B cell (primary cell): ENCODE measurements around the gene MT1B. TPM values are rescaled to one million over a fixed set of nuclear protein-coding genes. Genes with fewer than 3 reads are reported as not detected.

Source experiments
- ATAC-seq: fragments of 200-7000 bp; cut with Tn5 transposase; one replicate; pipeline ENCODE4 v1.10.0; 2021; ENCODE audit warnings: low read depth, mild to moderate bottlenecking, moderate number of reproducible peaks, moderate library complexity
- CTCF ChIA-PET: fragments of 350-600 bp; sonication (Branson Sonifier 250); formaldehyde crosslinking; loops from one replicate; lab custom pipeline; 2021; ENCODE audit warnings: antibody characterized with exemption, inconsistent platforms; lab: Charles Lee
- POLR2A ChIA-PET: fragments of 350-600 bp; sonication (Branson Sonifier 250); formaldehyde crosslinking; loops from one replicate; lab custom pipeline; 2021; ENCODE audit warnings: antibody characterized with exemption; lab: Charles Lee
- DNase-seq: peaks from one replicate; pipeline ENCODE4 v3.0.0; 2013
- H2AFZ ChIP-seq: 2 replicates; pipeline ENCODE4 v1.6.1; 2012; ENCODE audit warnings: mild to moderate bottlenecking, low read depth, low read length; ENCODE audit not compliant: insufficient read depth, poor library complexity, severe bottlenecking
- H3K27ac ChIP-seq, 2 donors: 1 replicate in 1 of 2; 2 replicates in 1 of 2; pipeline ENCODE4 v1.5.1; 2012 to 2013; ENCODE audit warnings: low read length in 2 of 2, mild to moderate bottlenecking in 2 of 2, moderate library complexity in 1 of 2
- H3K27me3 ChIP-seq, 4 experiments: fragments of 200-600 bp in 1 of 4; sonication (generic) in 1 of 4; replicated peaks in 1 of 4; 1 replicate in 2 of 4; 2 replicates in 2 of 4; pipeline versions ENCODE4 v1.6.1 to v1.7.0; 2013 to 2016; ENCODE audit warnings: low read length in 3 of 4, mild to moderate bottlenecking in 2 of 4, mixed read lengths in 1 of 4, moderate library complexity in 1 of 4; ENCODE audit not compliant: insufficient read depth in 4 of 4, control insufficient read depth in 3 of 4; ENCODE audit errors: control extremely low read depth in 1 of 4
- H3K36me3 ChIP-seq, 2 experiments: replicated peaks in 1 of 2; 1 replicate in 1 of 2; 2 replicates in 1 of 2; pipeline versions ENCODE4 v1.6.1 to v1.7.1; 2013; ENCODE audit warnings: low read length in 1 of 2; ENCODE audit not compliant: insufficient read depth in 2 of 2, control insufficient read depth in 1 of 2; ENCODE audit errors: control extremely low read depth in 1 of 2, extremely low read depth in 1 of 2
- H3K4me1 ChIP-seq, 2 donors: fragments of 200-600 bp in 1 of 2; sonication (generic) in 1 of 2; 1 replicate in 1 of 2; 2 replicates in 1 of 2; pipeline versions ENCODE4 v1.5.1 to v1.6.1; 2013 to 2017; ENCODE audit warnings: low read length in 2 of 2; ENCODE audit not compliant: control insufficient read depth in 2 of 2, insufficient read depth in 2 of 2
- H3K4me2 ChIP-seq: replicated peaks from 2 replicates; pipeline ENCODE3; 2012; ENCODE audit warnings: mild to moderate bottlenecking, low read depth, low read length; ENCODE audit not compliant: poor library complexity, severe bottlenecking
- H3K4me3 ChIP-seq, 5 experiments: fragments of 200-600 bp in 1 of 5; sonication (generic) in 1 of 5; 1 replicate in 3 of 5; 2 replicates in 2 of 5; pipeline versions ENCODE4 v1.5.1 to v1.7.0; 2011 to 2016; ENCODE audit warnings: low read length in 4 of 5, mild to moderate bottlenecking in 4 of 5, low read depth in 2 of 5, control low read depth in 1 of 5, moderate library complexity in 1 of 5; ENCODE audit not compliant: insufficient read depth in 1 of 5; ENCODE audit errors: control extremely low read depth in 1 of 5, extremely low read depth in 1 of 5
- H3K79me2 ChIP-seq: fragments of 200-600 bp; sonication (generic); one replicate; pipeline ENCODE4 v1.6.0; 2016; ENCODE audit warnings: low read length; ENCODE audit not compliant: control insufficient read depth, insufficient read depth
- H3K9ac ChIP-seq: fragments of 200-600 bp; sonication (generic); 2 replicates; pipeline ENCODE4 v1.6.1; 2017; ENCODE audit warnings: mild to moderate bottlenecking, low read length, moderate library complexity
- H3K9me3 ChIP-seq, 3 donors: one replicate each; pipeline versions ENCODE4 v1.6.1 to v1.7.1; 2013; ENCODE audit warnings: low read length in 2 of 3; ENCODE audit not compliant: control insufficient read depth in 2 of 3, insufficient read depth in 1 of 3; ENCODE audit errors: control extremely low read depth in 1 of 3
- H4K20me1 ChIP-seq: 2 replicates; pipeline ENCODE4 v1.6.0; 2012; ENCODE audit warnings: mild to moderate bottlenecking, low read length; ENCODE audit not compliant: insufficient read depth, control insufficient read depth, poor library complexity, severe bottlenecking
- H3K27ac Mint-ChIP-seq: one replicate; pipeline ENCODE4 v1.8.0; 2021; ENCODE audit warnings: mixed read lengths
- H3K27me3 Mint-ChIP-seq: one replicate; pipeline ENCODE4 v1.8.0; 2021; ENCODE audit warnings: mixed read lengths
- H3K4me1 Mint-ChIP-seq: one replicate; pipeline ENCODE4 v1.8.0; 2021; ENCODE audit warnings: mixed read lengths
- H3K4me3 Mint-ChIP-seq: one replicate; pipeline ENCODE4 v1.8.0; 2021; ENCODE audit warnings: mixed read lengths
- H3K9me3 Mint-ChIP-seq: one replicate; pipeline ENCODE4 v1.8.0; 2022; ENCODE audit warnings: mixed read lengths; ENCODE audit not compliant: insufficient read depth
- EZH2 ChIP-seq: IDR thresholded peaks from 2 replicates; pipeline ENCODE4 v1.6.1; 2012; ENCODE audit warnings: borderline replicate concordance, low read depth, mild to moderate bottlenecking, moderate library complexity, low read length; ENCODE audit not compliant: insufficient read depth, poor library complexity, severe bottlenecking
- WGBS: methylation state at CpG from one replicate; pipeline ENCODE4 v1.1.5; 2013; ENCODE audit warnings: missing lambda C conversion rate; ENCODE audit not compliant: insufficient coverage; 5-methylcytosine and 5-hydroxymethylcytosine counted together
- intact Hi-C: fragments of 100-400 bp; cut with micrococcal nuclease; formaldehyde crosslinking; loops from one replicate; pipeline ENCODE4 v1.10.0; 2022
- polyA plus RNA-seq: library from polyadenylated mRNA; depleted of rRNA; stranded (reverse); fragments of >200 nt; gene quantifications from 2 replicates; pipeline ENCODE4 v1.2.3, GENCODE V29; 2012
- total RNA-seq, 2 donors: library from RNA; stranded (reverse); fragments of 120-200 nt in 1 of 2; gene quantifications; 1 replicate in 1 of 2; 2 replicates in 1 of 2; pipeline versions ENCODE4 v1.2.3 to v1.2.4, GENCODE V29; 2013 to 2022
- TF ChIP-seq, protein P1 (sequence below): fragments of 200-600 bp; IDR thresholded peaks from one replicate; pipeline ENCODE4 v1.8.0; 2022; ENCODE audit warnings: antibody characterized with exemption, mild to moderate bottlenecking

The MT1B gene
- total and polyA plus RNA-seq, 2 donors (not counting 1 experiment from before 2014, with no cell fraction given): not detected

DNA sequence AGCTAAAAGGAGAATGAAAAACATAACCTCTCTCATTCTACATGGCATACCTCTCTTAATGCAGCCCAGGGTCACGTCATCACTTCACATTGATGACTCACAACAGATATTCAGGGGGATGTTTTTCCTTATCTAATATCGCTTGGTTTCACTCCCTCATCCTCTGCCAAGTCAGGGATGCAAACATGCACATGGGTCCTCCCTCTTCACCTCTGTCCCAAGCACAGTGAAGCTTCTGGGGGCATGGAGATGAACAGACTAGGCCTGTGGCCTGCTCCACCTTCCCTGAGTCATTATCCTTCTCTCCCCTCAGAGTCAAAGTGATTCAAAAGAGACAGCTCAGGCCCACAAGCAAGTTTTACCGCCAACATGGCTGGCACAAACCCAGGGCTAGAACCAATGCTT, 45.6 kb upstream of the MT1B start:
- Mint-ChIP-seq H3K4me3 (no peak overlapping the region), H3K27me3 (peaks cover 10% of the 10 kb centered on the region), H3K27ac (no peak overlapping the region), H3K9me3 (no peaks in the 10 kb centered on the region), H3K4me1 (peaks cover 33% of the 10 kb centered on the region)
- DNase-seq (no peak), ATAC-seq (no peak)
- TF ChIP-seq, protein P1, sequence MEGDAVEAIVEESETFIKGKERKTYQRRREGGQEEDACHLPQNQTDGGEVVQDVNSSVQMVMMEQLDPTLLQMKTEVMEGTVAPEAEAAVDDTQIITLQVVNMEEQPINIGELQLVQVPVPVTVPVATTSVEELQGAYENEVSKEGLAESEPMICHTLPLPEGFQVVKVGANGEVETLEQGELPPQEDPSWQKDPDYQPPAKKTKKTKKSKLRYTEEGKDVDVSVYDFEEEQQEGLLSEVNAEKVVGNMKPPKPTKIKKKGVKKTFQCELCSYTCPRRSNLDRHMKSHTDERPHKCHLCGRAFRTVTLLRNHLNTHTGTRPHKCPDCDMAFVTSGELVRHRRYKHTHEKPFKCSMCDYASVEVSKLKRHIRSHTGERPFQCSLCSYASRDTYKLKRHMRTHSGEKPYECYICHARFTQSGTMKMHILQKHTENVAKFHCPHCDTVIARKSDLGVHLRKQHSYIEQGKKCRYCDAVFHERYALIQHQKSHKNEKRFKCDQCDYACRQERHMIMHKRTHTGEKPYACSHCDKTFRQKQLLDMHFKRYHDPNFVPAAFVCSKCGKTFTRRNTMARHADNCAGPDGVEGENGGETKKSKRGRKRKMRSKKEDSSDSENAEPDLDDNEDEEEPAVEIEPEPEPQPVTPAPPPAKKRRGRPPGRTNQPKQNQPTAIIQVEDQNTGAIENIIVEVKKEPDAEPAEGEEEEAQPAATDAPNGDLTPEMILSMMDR: no peak
- no peak for TF ChIP-seq EZH2
- Histone ChIP-seq H3K27ac (no peak overlapping the region), H3K4me1 (peaks cover 21 to 40% of the 10 kb centered on the region in 2 donors), H3K79me2 (no peaks in the 10 kb centered on the region), H2AFZ (no peak overlapping the region), H3K27me3 (peaks cover 0 to 11% (median 3%) of the 10 kb centered on the region in 4 experiments), H3K4me3 (no peak overlapping the region), H3K9me3 (no peaks in the 10 kb centered on the region), H3K36me3 (no peaks in the 10 kb centered on the region), H4K20me1 (no peaks in the 10 kb centered on the region), H3K4me2 (no peak overlapping the region), H3K9ac (no peak overlapping the region)
- intact Hi-C loops: loop anchor here (10.0 kb wide), 1 partner anchor 309 kb away; no protein-coding TSS in a partner anchor
- WGBS: 94% methylated on average over 3 of the region's 3 CpGs
- ChIA-PET POLR2A (no interaction called here), CTCF (interaction anchor here (1.2 to 2.0 kb wide), 4 partner anchors 25 to 96 kb away, joined by 4 to 17 read pairs (median 4); no protein-coding TSS in a partner anchor)

DNA sequence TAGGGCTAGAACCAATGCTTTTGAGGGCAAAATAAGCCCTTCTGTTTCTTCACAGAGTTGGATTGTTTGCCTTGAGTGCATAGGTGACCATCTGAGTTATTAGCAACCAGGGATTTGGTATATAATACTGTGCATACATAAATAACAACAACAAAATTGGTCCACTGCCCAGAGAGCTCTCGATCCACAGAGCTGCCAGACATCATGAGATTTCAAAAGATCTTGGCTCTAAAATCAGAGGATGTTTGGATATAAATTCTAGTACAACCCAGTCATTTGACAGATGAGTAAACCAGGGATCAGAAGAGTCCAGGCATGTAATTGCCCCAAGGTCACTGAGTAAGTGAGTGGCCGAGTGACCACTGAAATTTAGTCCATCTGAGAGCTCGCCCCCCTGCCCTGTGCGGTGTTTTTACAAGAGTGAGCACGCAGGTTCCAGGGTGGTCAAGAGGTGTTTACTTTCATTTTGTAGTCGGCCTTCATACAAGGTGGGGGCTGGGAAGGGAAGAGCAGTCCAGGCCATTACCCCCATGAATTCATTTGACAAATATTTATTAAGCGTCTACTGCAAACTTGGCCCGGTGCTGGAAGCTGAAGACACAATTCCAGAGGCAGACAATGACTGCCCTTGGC, 45.1 kb upstream of the MT1B start:
- H3K9me3 ChIP-seq: no peaks in the 10 kb centered on the region
- Mint-ChIP-seq H3K27me3 (peaks cover 4% of the 10 kb centered on the region), H3K9me3 (no peaks in the 10 kb centered on the region), H3K4me1 (peaks cover 37% of the 10 kb centered on the region), H3K4me3 (no peak overlapping the region), H3K27ac (peak overlapping the region; percentile 47)
- TF ChIP-seq, protein P1: no peak
- TF ChIP-seq EZH2: no peak
- H3K27me3 ChIP-seq: peaks cover 0 to 5% (median 1%) of the 10 kb centered on the region in 4 experiments
- no peak overlapping the region for H3K4me2 ChIP-seq
- no peak overlapping the region for H3K9ac ChIP-seq
- H2AFZ ChIP-seq: peak overlapping the region; percentile 77
- intact Hi-C loops: loop anchor here (10.0 kb wide), 1 partner anchor 308 kb away; no protein-coding TSS in a partner anchor
- POLR2A ChIA-PET: no interaction called here
- CTCF ChIA-PET: interaction anchor here (1.2 kb wide), 1 partner anchor 24 kb away, joined by 4 read pairs; no protein-coding TSS in a partner anchor
- H3K4me3 ChIP-seq: no peak overlapping the region
- H3K36me3 ChIP-seq: no peaks in the 10 kb centered on the region
- ATAC-seq (no peak), DNase-seq (no peak)
- no peak overlapping the region for H3K27ac ChIP-seq
- H3K79me2 ChIP-seq: no peaks in the 10 kb centered on the region
- peaks cover 21 to 41% of the 10 kb centered on the region in 2 donors for H3K4me1 ChIP-seq
- 100% methylated on average over 2 of the region's 8 CpGs for WGBS
- no peaks in the 10 kb centered on the region for H4K20me1 ChIP-seq
